Prostate gland (tissue), 2 donors: Measurements from ENCODE around the gene XK.
A peak's percentile ranks its signal among the peaks of the same experiment; 100 is the strongest.

Experiments used
- CTCF ChIP-seq, 4 experiments: fragments of 200-600 bp in 2 of 4; fragments of 450-650 bp in 2 of 4; sonication (generic) in 2 of 4; IDR thresholded peaks; 1 replicate in 3 of 4; 2 replicates in 1 of 4; pipeline ENCODE4 v1.5.1; 2016 to 2019; ENCODE audit warnings: antibody characterized with exemption in 4 of 4, mild to moderate bottlenecking in 2 of 4, moderate library complexity in 2 of 4
- POLR2A ChIP-seq: fragments of 450-650 bp; IDR thresholded peaks from one replicate; pipeline ENCODE4 v1.6.1; 2016; ENCODE audit warnings: antibody characterized with exemption, mild to moderate bottlenecking
- POLR2AphosphoS5 ChIP-seq: sonication (generic); formaldehyde crosslinking; IDR thresholded peaks from one replicate; pipeline ENCODE4 v1.6.1; 2017; ENCODE audit warnings: antibody characterized with exemption

GRCh38 chrX:37697169-37697760 is 11.7 kb downstream of the XK start:
- no peak for TF ChIP-seq CTCF (IDR thresholded peaks at IDR 0.05)
- TF ChIP-seq POLR2AphosphoS5: peak; percentile 24
- TF ChIP-seq POLR2A: no peak
